A549 (cell line): Measurements from ENCODE around the gene GPR25. TPM values are rescaled to one million over a fixed set of nuclear protein-coding genes. Genes with fewer than 3 reads are reported as not detected.

Experiments used
- ATAC-seq, 2 experiments: fragments of 200-7000 bp in 1 of 2; fragments of >200 bp in 1 of 2; cut with Nextera tagmentation in 1 of 2; cut with Tn5 transposase in 1 of 2; 3 replicates each; pipeline versions ENCODE4 v1.8.0 to v1.9.1; 2018 to 2020; ENCODE audit warnings: mild to moderate bottlenecking in 1 of 2, moderate library complexity in 1 of 2
- CTCF ChIA-PET: fragments of 300-600 bp; sonication (Branson Sonifier 250); formaldehyde crosslinking; extraction: SDS; loops from one replicate; lab custom pipeline; 2021; ENCODE audit warnings: antibody characterized with exemption, inconsistent platforms; lab: Yijun Ruan, JAX
- POLR2A ChIA-PET: fragments of 350-600 bp; formaldehyde crosslinking; extraction: SDS; loops from one replicate; lab custom pipeline; 2021; ENCODE audit warnings: antibody characterized with exemption, inconsistent platforms; lab: Yijun Ruan, JAX
- DNase-seq, 2 experiments: peaks; one replicate each; pipeline versions ENCODE4 v3.0.0 to v3.0.0-alpha.2; 2011 to 2016; ENCODE audit warnings: low read depth in 1 of 2, low spot score in 1 of 2
- FAIRE-seq: peaks from 2 replicates; lab custom pipeline; 2011; peaks lifted over from hg19 to GRCh38; lab: Jason Lieb, UNC
- H3K27ac ChIP-seq, 2 experiments: fragments of >200 bp; sonication (Bioruptor Twin); formaldehyde crosslinking; 3 replicates each; pipeline ENCODE4 v1.5.1; 2016 to 2017
- H3K4me1 ChIP-seq: fragments of >200 bp; sonication (Bioruptor Twin); formaldehyde crosslinking; 3 replicates; pipeline ENCODE4 v1.6.1; 2016
- H3K4me2 ChIP-seq: fragments of >200 bp; sonication (Bioruptor Twin); formaldehyde crosslinking; 3 replicates; pipeline ENCODE4 v1.6.1; 2016
- H3K4me3 ChIP-seq: fragments of >200 bp; sonication (Bioruptor Twin); formaldehyde crosslinking; 3 replicates; pipeline ENCODE4 v1.5.1; 2016
- H3K9me3 ChIP-seq: fragments of >200 bp; sonication (Bioruptor Twin); formaldehyde crosslinking; 3 replicates; pipeline ENCODE4 v1.6.1; 2016
- BCL3 ChIP-seq: fragments of >200 bp; sonication (Bioruptor Twin); formaldehyde crosslinking; IDR thresholded peaks from 3 replicates; pipeline ENCODE4 v1.6.1; 2016
- BHLHE40 ChIP-seq: IDR thresholded peaks from 2 replicates; pipeline ENCODE4 v1.6.1; 2012; ENCODE audit warnings: low read depth, low read length, inconsistent platforms
- CBX2 ChIP-seq: fragments of 200-600 bp; sonication (generic); IDR thresholded peaks from 2 replicates; pipeline ENCODE4 v1.6.1; 2016; ENCODE audit warnings: low read depth, mild to moderate bottlenecking, borderline replicate concordance
- CHD2 ChIP-seq: fragments of 150-350 bp; IDR thresholded peaks from 2 replicates; pipeline ENCODE4 v1.6.1; 2014; ENCODE audit warnings: low read length; ENCODE audit not compliant: partially characterized antibody
- CHD4 ChIP-seq: fragments of 200-600 bp; sonication (generic); IDR thresholded peaks from 2 replicates; pipeline ENCODE4 v1.6.1; 2016; ENCODE audit warnings: antibody characterized with exemption, mild to moderate bottlenecking, borderline replicate concordance
- ELK1 ChIP-seq: fragments of 150-350 bp; IDR thresholded peaks from 2 replicates; pipeline ENCODE4 v1.6.1; 2014; ENCODE audit warnings: low read depth, mild to moderate bottlenecking, low read length
- FOSB ChIP-seq: fragments of 250-450 bp; sonication (Bioruptor Pico); IDR thresholded peaks from 2 replicates; pipeline ENCODE4 v1.5.0; 2020; ENCODE audit warnings: mild to moderate bottlenecking, moderate library complexity
- HOXA7 ChIP-seq: fragments of 250-450 bp; sonication (Bioruptor Pico); IDR thresholded peaks from 2 replicates; pipeline ENCODE4 v1.5.0; 2020; ENCODE audit warnings: mild to moderate bottlenecking, moderate library complexity
- HOXB5 ChIP-seq: fragments of 250-450 bp; sonication (Bioruptor Pico); IDR thresholded peaks from 2 replicates; pipeline ENCODE4 v1.5.0; 2020; ENCODE audit warnings: mild to moderate bottlenecking, moderate library complexity
- MAFK ChIP-seq: fragments of 450-650 bp; IDR thresholded peaks from 2 replicates; pipeline ENCODE4 v1.6.1; 2014; ENCODE audit not compliant: partially characterized antibody
- MAX ChIP-seq: IDR thresholded peaks from 2 replicates; pipeline ENCODE4 v1.6.1; 2012
- MYC ChIP-seq: IDR thresholded peaks from 2 replicates; pipeline ENCODE4 v1.6.1; 2012; ENCODE audit warnings: mild to moderate bottlenecking, inconsistent platforms, low read length, improper control_type of control experiment, borderline replicate concordance
- NPAS2 ChIP-seq: fragments of 250-450 bp; sonication (Bioruptor Pico); IDR thresholded peaks from 2 replicates; pipeline ENCODE4 v1.8.0; 2022; ENCODE audit warnings: mild to moderate bottlenecking, moderate library complexity, borderline replicate concordance
- RAD21 ChIP-seq, 2 experiments: fragments of >200 bp in 1 of 2; sonication (Bioruptor Twin) in 1 of 2; formaldehyde crosslinking in 1 of 2; IDR thresholded peaks in 1 of 2; conservative IDR thresholded peaks in 1 of 2; 2 replicates in 1 of 2; 3 replicates in 1 of 2; pipeline ENCODE4 v1.6.1; 2012 to 2018; ENCODE audit warnings: inconsistent platforms in 1 of 2
- RNF2 ChIP-seq: fragments of 200-600 bp; sonication (generic); IDR thresholded peaks from 2 replicates; pipeline ENCODE4 v1.6.1; 2016; ENCODE audit warnings: low read depth, mild to moderate bottlenecking, antibody characterized with exemption, moderate library complexity, borderline replicate concordance
- TFCP2L1 ChIP-seq: fragments of 250-450 bp; sonication (Bioruptor Pico); IDR thresholded peaks from 2 replicates; pipeline ENCODE4 v1.5.0; 2021; ENCODE audit warnings: mild to moderate bottlenecking
- ZSCAN20 ChIP-seq: fragments of 250-450 bp; sonication (Bioruptor Pico); IDR thresholded peaks from 2 replicates; pipeline ENCODE4 v1.8.0; 2022; ENCODE audit warnings: mild to moderate bottlenecking, moderate library complexity
- WGBS: methylation state at CpG from one replicate; pipeline ENCODE4 v1.1.6; 2017; ENCODE audit errors: missing lambda C conversion rate; 5-methylcytosine and 5-hydroxymethylcytosine counted together
- polyA plus RNA-seq, 4 experiments: library from polyadenylated mRNA; depleted of rRNA in 3 of 4; stranded (reverse); fragments of >200 nt; fragmentation: RNase III in 1 of 4; extraction: RNeasy Plus Mini Kit Qiagen cat#74134 plus additional on column Dnase treatment in 1 of 4; gene quantifications; 2 replicates in 3 of 4; 3 replicates in 1 of 4; pipeline ENCODE4 v1.2.3, GENCODE V29; 2011 to 2017

GPR25 gene
- polyA plus RNA-seq, 2 of the 4 experiments (the other 2 are of a cell fraction), result not detected

GRCh38 chr1:200875416-200875815 is 2.6 kb downstream of the GPR25 start:
- no peak for ATAC-seq
- CTCF ChIA-PET, result interaction anchor here (0.7 to 8.6 kb wide), 8 partner anchors 11 to 348 kb away, joined by 3 to 57 read pairs (median 4); no protein-coding TSS in a partner anchor

GRCh38 chr1:200877010-200877409 is 4.2 kb downstream of the GPR25 start:
- no peak for ATAC-seq
- POLR2A ChIA-PET, result interaction anchor here (0.6 kb wide), 2 partner anchors 33 to 237 kb away, joined by 3 read pairs; no protein-coding TSS in a partner anchor
- H3K4me2 ChIP-seq, result no peak overlapping the region
- H3K27ac ChIP-seq, result no peak overlapping the region
- DNase-seq, result no peak
- H3K4me1 ChIP-seq, result peaks cover 6% of the 10 kb centered on the region; the same call in 2 of the 3 replicates
- CTCF ChIA-PET, result interaction anchor here (0.7 to 8.6 kb wide), 8 partner anchors 9 to 346 kb away, joined by 3 to 57 read pairs (median 4); no protein-coding TSS in a partner anchor
- TF ChIP-seq FOSB (CRISPR knock-in tag) (no peak), MAX (no peak), HOXA7 (CRISPR knock-in tag) (no peak), HOXB5 (CRISPR knock-in tag) (no peak), RAD21 (conservative IDR thresholded peaks at IDR 0.05 in 1 of 2, IDR thresholded peaks at IDR 0.05 in 1 of 2) (no peak), NPAS2 (CRISPR knock-in tag) (no peak), CBX2 (no peak), BCL3 (no peak), RNF2 (no peak), ELK1 (no peak), MAFK (no peak), MYC (no peak), CHD2 (no peak), ZSCAN20 (CRISPR knock-in tag) (no peak), CHD4 (no peak), TFCP2L1 (no peak)
- 81% methylated on average over 3 of the region's 3 CpGs for WGBS
- no peak overlapping the region for H3K4me3 ChIP-seq
- no peak for FAIRE-seq
- H3K9me3 ChIP-seq, result no peaks in the 10 kb centered on the region

More at GRCh38 chr1:200875416-200875815, 2.6 kb downstream of the GPR25 start:
- Histone ChIP-seq H3K4me2 (no peak overlapping the region), H3K4me3 (no peak overlapping the region)
- DNase-seq, result no peak
- POLR2A ChIA-PET, result no interaction called here
- no peak for TF ChIP-seq CHD2
- TF ChIP-seq BCL3, result no peak
- no peak for TF ChIP-seq BHLHE40
- TF ChIP-seq, all 56 proteins: peak for 0
- 72% methylated on average over 5 of the region's 5 CpGs for WGBS
- Histone ChIP-seq H3K27ac (no peak overlapping the region), H3K4me1 (peaks cover 6% of the 10 kb centered on the region; the same call in 2 of the 3 replicates), H3K9me3 (no peaks in the 10 kb centered on the region)
- FAIRE-seq, result no peak
